ENCODE measurements around the gene COMTD1.

COMTD1 gene

DNA sequence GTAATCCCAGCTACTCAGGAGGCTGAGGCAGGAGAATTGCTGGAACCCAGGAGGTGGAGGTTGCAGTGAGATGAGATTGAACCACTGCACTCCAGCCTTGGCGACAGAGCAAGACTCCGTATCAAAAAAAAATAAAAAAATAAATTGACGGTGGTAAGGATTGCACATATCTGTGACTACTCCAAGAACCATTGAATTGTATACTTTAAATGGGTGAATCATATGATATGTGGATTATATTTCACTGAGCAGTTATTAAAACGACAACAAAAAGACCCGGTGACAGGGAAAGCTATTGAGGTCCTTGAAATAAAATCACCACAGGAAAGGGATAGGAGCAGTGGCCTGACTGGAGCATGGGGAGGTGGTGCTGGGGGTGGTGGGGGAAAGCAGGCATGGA is 31.2 kb upstream of the COMTD1 start:
- Histone ChIP-seq H3K4me3 (ENCODE audit: low read depth, low read length) (no peak overlapping the region), H3K9me3 (ENCODE audit: control insufficient read depth, insufficient read depth, low read depth, low read length) (no peaks in the 10 kb centered on the region), H3K27ac (ENCODE audit: extremely low read depth, low read depth, low read length) (no peak overlapping the region), H3K4me1 (ENCODE audit: control insufficient read depth, insufficient read depth, low read length) (0 out of 2 replicates have a peak, but pooled peaks cover 3% of the 10 kb centered on the region), H3K36me3 (ENCODE audit: control insufficient read depth in 2 of 2, insufficient read depth in 1 of 2, low read length in 2 of 2) (no peaks in the 10 kb centered on the region)
- POLR2A ChIA-PET = no interaction called here
- TF ChIP-seq, protein P1, sequence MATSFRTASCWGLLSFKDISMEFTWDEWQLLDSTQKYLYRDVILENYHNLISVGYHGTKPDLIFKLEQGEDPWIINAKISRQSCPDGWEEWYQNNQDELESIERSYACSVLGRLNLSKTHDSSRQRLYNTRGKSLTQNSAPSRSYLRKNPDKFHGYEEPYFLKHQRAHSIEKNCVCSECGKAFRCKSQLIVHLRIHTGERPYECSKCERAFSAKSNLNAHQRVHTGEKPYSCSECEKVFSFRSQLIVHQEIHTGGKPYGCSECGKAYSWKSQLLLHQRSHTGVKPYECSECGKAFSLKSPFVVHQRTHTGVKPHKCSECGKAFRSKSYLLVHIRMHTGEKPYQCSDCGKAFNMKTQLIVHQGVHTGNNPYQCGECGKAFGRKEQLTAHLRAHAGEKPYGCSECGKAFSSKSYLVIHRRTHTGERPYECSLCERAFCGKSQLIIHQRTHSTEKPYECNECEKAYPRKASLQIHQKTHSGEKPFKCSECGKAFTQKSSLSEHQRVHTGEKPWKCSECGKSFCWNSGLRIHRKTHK (tag by site-specific recombination; IDR thresholded peaks at IDR 0.05) = no peak
- TF ChIP-seq ZNF10 (tag by site-specific recombination; IDR thresholded peaks at IDR 0.05) (no peak), WT1 (tag by site-specific recombination; IDR thresholded peaks at IDR 0.05) (no peak), ZNF654 (tag by site-specific recombination; IDR thresholded peaks at IDR 0.05; ENCODE audit: low read depth) (no peak)
- CTCF ChIA-PET = no interaction called here

DNA sequence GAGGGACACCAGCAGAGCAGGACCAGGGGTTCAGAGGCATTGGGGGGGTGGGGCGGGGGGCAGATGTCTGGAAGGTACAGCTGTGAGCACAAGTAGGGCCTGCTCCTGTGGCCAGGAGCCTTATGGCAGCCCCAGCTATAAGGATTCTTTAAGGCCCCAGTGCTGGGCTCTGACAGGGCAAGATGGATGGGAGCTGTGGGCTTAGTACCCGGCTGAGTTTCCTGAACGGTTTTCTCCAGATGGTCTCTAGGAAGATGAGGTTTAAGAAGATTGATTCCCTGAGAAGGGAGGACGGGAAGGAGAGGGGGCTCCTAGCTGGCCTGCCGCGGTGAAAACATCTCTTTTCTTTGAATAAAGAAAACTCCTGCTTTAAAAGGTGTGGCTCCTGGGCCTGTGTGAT is 30.1 kb upstream of the COMTD1 start:
- Histone ChIP-seq H3K36me3 (ENCODE audit: control insufficient read depth in 2 of 2, insufficient read depth in 1 of 2, low read length in 2 of 2) (no peaks in the 10 kb centered on the region), H3K4me1 (ENCODE audit: control insufficient read depth, insufficient read depth, low read length) (0 out of 2 replicates have a peak, but pooled peaks cover 3% of the 10 kb centered on the region), H3K9me3 (ENCODE audit: control insufficient read depth, insufficient read depth, low read depth, low read length) (no peaks in the 10 kb centered on the region), H3K4me3 (ENCODE audit: low read depth, low read length) (no peak overlapping the region), H3K27ac (ENCODE audit: extremely low read depth, low read depth, low read length) (no peak overlapping the region)
- POLR2A ChIA-PET = no interaction called here
- TF ChIP-seq ZNF24 (tag by site-specific recombination; IDR thresholded peaks at IDR 0.05) (no peak), MZF1 (tag by site-specific recombination; IDR thresholded peaks at IDR 0.05; ENCODE audit: borderline replicate concordance) (no peak), ZNF610 (tag by site-specific recombination; IDR thresholded peaks at IDR 0.05; ENCODE audit: borderline replicate concordance) (no peak), ZFP41 (tag by site-specific recombination; IDR thresholded peaks at IDR 0.05; ENCODE audit: borderline replicate concordance) (no peak), SETDB1 (IDR thresholded peaks at IDR 0.05; ENCODE audit: insufficient read length, low read length) (no peak), OVOL3 (tag by site-specific recombination; IDR thresholded peaks at IDR 0.05) (no peak), REPIN1 (tag by site-specific recombination; IDR thresholded peaks at IDR 0.05; ENCODE audit: low read depth) (no peak), ZNF792 (tag by site-specific recombination; IDR thresholded peaks at IDR 0.05) (no peak), ZNF155 (tag by site-specific recombination; IDR thresholded peaks at IDR 0.05) (no peak), HOXD13 (CRISPR knock-in tag; IDR thresholded peaks at IDR 0.05; ENCODE audit: borderline replicate concordance) (no peak)
- CTCF ChIA-PET = no interaction called here

DNA sequence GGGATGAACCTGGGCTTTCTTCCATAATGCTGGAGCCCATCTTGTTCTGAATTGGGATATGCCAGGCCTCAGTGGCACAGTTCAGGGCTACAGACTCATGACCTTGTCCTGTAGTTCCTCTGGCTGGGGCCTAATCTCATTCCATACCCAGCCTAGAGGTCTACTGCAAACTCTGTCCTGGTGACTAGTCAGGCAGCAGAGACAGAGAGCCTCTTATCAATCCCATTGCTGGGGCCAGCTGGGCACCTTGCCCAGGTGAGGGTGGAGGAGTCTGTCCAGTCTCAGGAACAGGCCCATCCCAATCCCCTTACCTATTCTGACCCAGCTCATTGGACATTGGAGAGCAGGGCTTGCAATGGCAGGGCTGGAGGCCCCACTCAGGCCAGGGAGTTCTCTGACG is 28.0 kb upstream of the COMTD1 start:
- TF ChIP-seq, protein P2, sequence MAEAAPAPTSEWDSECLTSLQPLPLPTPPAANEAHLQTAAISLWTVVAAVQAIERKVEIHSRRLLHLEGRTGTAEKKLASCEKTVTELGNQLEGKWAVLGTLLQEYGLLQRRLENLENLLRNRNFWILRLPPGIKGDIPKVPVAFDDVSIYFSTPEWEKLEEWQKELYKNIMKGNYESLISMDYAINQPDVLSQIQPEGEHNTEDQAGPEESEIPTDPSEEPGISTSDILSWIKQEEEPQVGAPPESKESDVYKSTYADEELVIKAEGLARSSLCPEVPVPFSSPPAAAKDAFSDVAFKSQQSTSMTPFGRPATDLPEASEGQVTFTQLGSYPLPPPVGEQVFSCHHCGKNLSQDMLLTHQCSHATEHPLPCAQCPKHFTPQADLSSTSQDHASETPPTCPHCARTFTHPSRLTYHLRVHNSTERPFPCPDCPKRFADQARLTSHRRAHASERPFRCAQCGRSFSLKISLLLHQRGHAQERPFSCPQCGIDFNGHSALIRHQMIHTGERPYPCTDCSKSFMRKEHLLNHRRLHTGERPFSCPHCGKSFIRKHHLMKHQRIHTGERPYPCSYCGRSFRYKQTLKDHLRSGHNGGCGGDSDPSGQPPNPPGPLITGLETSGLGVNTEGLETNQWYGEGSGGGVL (tag by site-specific recombination; IDR thresholded peaks at IDR 0.05) = no peak
- TF ChIP-seq ZNF155 (tag by site-specific recombination; IDR thresholded peaks at IDR 0.05) (no peak), ZNF202 (tag by site-specific recombination; IDR thresholded peaks at IDR 0.05; ENCODE audit: borderline replicate concordance) (no peak), ZNF837 (tag by site-specific recombination; IDR thresholded peaks at IDR 0.05) (no peak), FEZF1 (tag by site-specific recombination; IDR thresholded peaks at IDR 0.05) (no peak), EGR2 (tag by site-specific recombination; IDR thresholded peaks at IDR 0.05; ENCODE audit: low read depth) (no peak), REPIN1 (tag by site-specific recombination; IDR thresholded peaks at IDR 0.05; ENCODE audit: low read depth) (no peak), ZNF133 (tag by site-specific recombination; IDR thresholded peaks at IDR 0.05) (no peak)
- ChIA-PET POLR2A (no interaction called here), CTCF (interaction anchor here (0.6 to 1.1 kb wide), 3 partner anchors 28 to 320 kb away, joined by 3 to 4 read pairs (median 3); partner anchors contain the start of gene COMTD1)
- Histone ChIP-seq H3K4me1 (ENCODE audit: control insufficient read depth, insufficient read depth, low read length) (0 out of 2 replicates have a peak, but pooled peaks cover 3% of the 10 kb centered on the region), H3K27ac (ENCODE audit: extremely low read depth, low read depth, low read length) (no peak overlapping the region), H3K36me3 (ENCODE audit: control insufficient read depth in 2 of 2, insufficient read depth in 1 of 2, low read length in 2 of 2) (no peaks in the 10 kb centered on the region), H3K9me3 (ENCODE audit: control insufficient read depth, insufficient read depth, low read depth, low read length) (no peaks in the 10 kb centered on the region), H3K4me3 (ENCODE audit: low read depth, low read length) (no peak overlapping the region)

Data from HEK293 (cell line).